Naive thymus-derived CD8-positive, alpha-beta T cell (primary cell): ENCODE measurements around the gene INPP5A. TPM values are rescaled to one million over a fixed set of nuclear protein-coding genes. Genes with fewer than 3 reads are reported as not detected.

Experiments used
- ATAC-seq, 2 donors: fragments of 150-1000 bp; cut with Tn5 transposase in 1 of 2; sonication (Bioruptor Pico), chemical (Tn5 transposase) in 1 of 2; 1 replicate in 1 of 2; 2 replicates in 1 of 2; pipeline ENCODE4 v1.10.0; 2021; ENCODE audit warnings: mild to moderate bottlenecking in 2 of 2, moderate library complexity in 2 of 2
- POLR2A ChIA-PET: fragments of 350-600 bp; sonication (Branson Sonifier 250); formaldehyde crosslinking; loops from one replicate; lab custom pipeline; 2021; ENCODE audit warnings: antibody characterized with exemption; lab: Charles Lee
- DNase-seq, 10 donors: peaks; one replicate each; pipeline versions ENCODE4 v3.0.0 to v3.0.0-alpha.2; 2020 to 2022
- H3K27ac Mint-ChIP-seq, 10 donors: one replicate each; pipeline ENCODE4 v1.8.0; 2020 to 2022; ENCODE audit warnings: mild to moderate bottlenecking in 10 of 10, mixed read lengths in 10 of 10, moderate library complexity in 4 of 10, inconsistent platforms in 1 of 10
- H3K27me3 Mint-ChIP-seq, 5 donors: one replicate each; pipeline ENCODE4 v1.8.0; 2021 to 2022; ENCODE audit warnings: mixed read lengths in 5 of 5
- H3K36me3 Mint-ChIP-seq, 3 donors: one replicate each; pipeline ENCODE4 v1.8.0; 2020 to 2022; ENCODE audit warnings: mixed read lengths in 3 of 3, mild to moderate bottlenecking in 2 of 3, inconsistent platforms in 1 of 3
- H3K4me1 Mint-ChIP-seq, 4 donors: one replicate each; pipeline ENCODE4 v1.8.0; 2021 to 2022; ENCODE audit warnings: mixed read lengths in 4 of 4
- H3K4me3 Mint-ChIP-seq, 10 donors: one replicate each; pipeline ENCODE4 v1.8.0; 2020 to 2022; ENCODE audit warnings: mild to moderate bottlenecking in 10 of 10, mixed read lengths in 10 of 10, moderate library complexity in 6 of 10, inconsistent platforms in 1 of 10
- H3K9me3 Mint-ChIP-seq, 9 donors: one replicate each; pipeline ENCODE4 v1.8.0; 2020 to 2022; ENCODE audit warnings: mixed read lengths in 9 of 9, mild to moderate bottlenecking in 3 of 9, inconsistent platforms in 1 of 9, moderate library complexity in 1 of 9
- polyA plus RNA-seq, 3 donors: library from polyadenylated mRNA; unstranded; fragments of 300-500 nt; fragmentation: Illumina TruSeq; gene quantifications; one replicate each; pipeline ENCODE4 v1.2.3, GENCODE V29; 2021
- total RNA-seq, 8 experiments: library from RNA in 2 of 8; stranded (reverse) in 2 of 8; gene quantifications; one replicate each; pipeline ENCODE4 v1.2.3 and lab custom pipeline; 2021 to 2026

INPP5A gene
- total and polyA plus RNA-seq, 5 experiments from 2014 or later = 0.51 to 33.7 (median 3.9) TPM

- Mint-ChIP-seq H3K36me3 (peaks cover 12 to 41% (median 34%) of the 10 kb centered on the region in 3 donors), H3K27me3 (peaks cover 0 to 4% (median 0%) of the 10 kb centered on the region in 5 donors), H3K4me1 (peaks cover 29 to 50% (median 39%) of the 10 kb centered on the region in 4 donors), H3K27ac (peak overlapping the region; percentile 22 to 99 (median 92)), H3K9me3 (peaks cover 0 to 31% (median 12%) of the 10 kb centered on the region in 9 donors), H3K4me3 (peak overlapping the region in 6 of 10 donors; percentile 14 to 89 (median 63))
- POLR2A ChIA-PET = interaction anchor here (0.7 kb wide), 1 partner anchor 19 kb away, joined by 3 read pairs; no protein-coding TSS in a partner anchor
- no peak for DNase-seq
- no peak for ATAC-seq
These were observed 78.0 kb downstream of the INPP5A start for GRCh38 chr10:132615341-132616169.

- H3K36me3 Mint-ChIP-seq = peaks cover 14 to 44% (median 30%) of the 10 kb centered on the region in 3 donors
- H3K27me3 Mint-ChIP-seq = peaks cover 0 to 4% (median 0%) of the 10 kb centered on the region in 5 donors
- peak overlapping the region; percentile 22 to 99 (median 92) for H3K27ac Mint-ChIP-seq
- H3K4me3 Mint-ChIP-seq = peak overlapping the region in 8 of 10 donors; percentile 4 to 89 (median 63)
- POLR2A ChIA-PET = no interaction called here
- peaks cover 24 to 42% (median 32%) of the 10 kb centered on the region in 4 donors for H3K4me1 Mint-ChIP-seq
- H3K9me3 Mint-ChIP-seq = peaks cover 0 to 39% (median 18%) of the 10 kb centered on the region in 9 donors
- DNase-seq (peak in 8 of 10 donors; percentile 39 to 85 (median 78)), ATAC-seq (peak; percentile 83 to 92)
These were observed 78.8 kb downstream of the INPP5A start for GRCh38 chr10:132616170-132616995.

- ATAC-seq (no peak), DNase-seq (peak in 2 of 10 donors; percentile 4)
- peaks cover 18 to 44% (median 30%) of the 10 kb centered on the region in 3 donors for H3K36me3 Mint-ChIP-seq
- H3K27ac Mint-ChIP-seq = peak overlapping the region in 7 of 10 donors; percentile 87 to 99 (median 95)
- POLR2A ChIA-PET = no interaction called here
- peaks cover 0 to 4% (median 0%) of the 10 kb centered on the region in 5 donors for H3K27me3 Mint-ChIP-seq
- peaks cover 0 to 45% (median 24%) of the 10 kb centered on the region in 9 donors for H3K9me3 Mint-ChIP-seq
- H3K4me3 Mint-ChIP-seq = peak overlapping the region in 1 of 10 donors; percentile 38
- H3K4me1 Mint-ChIP-seq = peaks cover 22 to 39% (median 29%) of the 10 kb centered on the region in 4 donors
These were observed 79.6 kb downstream of the INPP5A start for GRCh38 chr10:132616996-132617736.

- no peak for DNase-seq
- peak overlapping the region in 3 of 10 donors; percentile 13 to 53 (median 31) for H3K27ac Mint-ChIP-seq
- H3K27me3 Mint-ChIP-seq = peaks cover 0 to 4% (median 0%) of the 10 kb centered on the region in 5 donors
- POLR2A ChIA-PET = no interaction called here
- no peak overlapping the region for H3K4me3 Mint-ChIP-seq
- peaks cover 18 to 44% (median 30%) of the 10 kb centered on the region in 3 donors for H3K36me3 Mint-ChIP-seq
- peaks cover 21 to 38% (median 27%) of the 10 kb centered on the region in 4 donors for H3K4me1 Mint-ChIP-seq
- H3K9me3 Mint-ChIP-seq = peaks cover 0 to 45% (median 24%) of the 10 kb centered on the region in 9 donors
- ATAC-seq = no peak
These were observed 80.1 kb downstream of the INPP5A start for GRCh38 chr10:132617737-132618052.

DNA sequence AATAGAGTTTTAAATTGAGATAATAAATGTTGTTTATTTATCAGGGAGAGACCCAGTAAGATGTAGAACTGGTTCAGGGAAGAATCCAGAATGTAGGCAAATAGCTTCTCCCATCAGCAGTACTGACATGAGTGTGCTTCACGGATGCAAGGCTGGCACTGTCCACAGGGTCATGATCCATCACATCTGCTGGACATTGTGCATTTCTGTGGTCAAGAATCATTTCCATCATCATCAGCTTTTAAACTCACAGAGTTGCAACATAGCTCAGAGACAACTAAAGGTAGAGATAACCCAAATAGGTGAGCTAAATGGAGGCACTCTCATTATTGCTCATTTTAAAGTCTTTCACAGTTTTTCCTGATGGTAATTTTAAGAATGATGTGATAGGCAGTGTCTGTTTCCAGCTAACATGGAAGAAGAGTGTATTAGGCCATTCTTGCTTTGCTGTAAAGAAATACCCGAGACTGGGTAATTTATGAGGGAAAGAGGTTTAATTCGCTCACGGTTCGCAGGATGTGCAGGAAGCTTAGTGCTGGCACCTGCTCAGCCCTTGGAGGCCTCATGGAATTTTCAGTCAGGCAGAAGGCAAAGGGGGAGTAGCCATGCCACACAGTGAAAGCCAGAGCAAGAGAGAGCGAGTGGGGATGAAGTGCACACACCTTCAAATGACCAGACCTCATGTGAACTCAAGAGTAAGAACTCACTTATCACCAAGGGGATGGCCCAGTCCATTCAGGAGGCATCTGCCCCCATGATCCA lies 80.8 kb downstream of the INPP5A start:
- peaks cover 0 to 4% (median 0%) of the 10 kb centered on the region in 5 donors for H3K27me3 Mint-ChIP-seq
- H3K4me1 Mint-ChIP-seq = peaks cover 18 to 34% (median 25%) of the 10 kb centered on the region in 4 donors
- peaks cover 18 to 44% (median 30%) of the 10 kb centered on the region in 3 donors for H3K36me3 Mint-ChIP-seq
- peaks cover 0 to 45% (median 24%) of the 10 kb centered on the region in 9 donors for H3K9me3 Mint-ChIP-seq
- DNase-seq = no peak
- ATAC-seq = no peak
- peak overlapping the region in 2 of 10 donors; percentile 15 to 40 for H3K27ac Mint-ChIP-seq
- H3K4me3 Mint-ChIP-seq = no peak overlapping the region
- POLR2A ChIA-PET = no interaction called here

DNA sequence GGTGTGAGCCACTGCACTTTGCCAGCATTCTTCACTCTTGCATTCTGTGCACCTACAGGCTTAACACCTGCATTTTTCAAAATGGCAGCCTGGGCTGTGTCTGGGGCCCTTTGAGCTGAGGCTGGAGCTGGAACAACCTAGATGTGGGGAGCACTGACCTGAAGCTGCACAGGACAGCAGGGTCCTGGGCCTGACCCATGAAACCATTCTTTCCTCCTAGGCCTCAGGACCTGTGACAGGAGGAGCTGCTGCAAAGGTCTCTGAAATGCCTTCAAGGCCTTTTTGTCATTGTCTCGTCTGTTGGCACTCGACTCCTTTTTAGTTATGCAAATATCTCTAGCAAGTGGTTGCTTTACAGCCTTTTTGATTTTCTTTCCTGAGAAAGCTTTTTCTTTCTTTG lies 82.3 kb downstream of the INPP5A start:
- Mint-ChIP-seq H3K4me3 (no peak overlapping the region), H3K27ac (no peak overlapping the region), H3K27me3 (peaks cover 0 to 4% (median 0%) of the 10 kb centered on the region in 5 donors), H3K4me1 (peaks cover 20 to 25% (median 22%) of the 10 kb centered on the region in 4 donors), H3K36me3 (peaks cover 18 to 44% (median 27%) of the 10 kb centered on the region in 3 donors), H3K9me3 (peaks cover 0 to 45% (median 24%) of the 10 kb centered on the region in 9 donors)
- no peak for ATAC-seq
- POLR2A ChIA-PET = no interaction called here
- no peak for DNase-seq

- H3K4me3 Mint-ChIP-seq = no peak overlapping the region
- POLR2A ChIA-PET = no interaction called here
- peaks cover 27 to 44% (median 31%) of the 10 kb centered on the region in 4 donors for H3K4me1 Mint-ChIP-seq
- H3K9me3 Mint-ChIP-seq = peaks cover 0 to 23% (median 13%) of the 10 kb centered on the region in 9 donors
- DNase-seq (no peak), ATAC-seq (no peak)
- H3K27ac Mint-ChIP-seq = no peak overlapping the region
- H3K36me3 Mint-ChIP-seq = peaks cover 6 to 14% (median 12%) of the 10 kb centered on the region in 3 donors
- no peaks in the 10 kb centered on the region for H3K27me3 Mint-ChIP-seq
These were observed 86.7 kb downstream of the INPP5A start for GRCh38 chr10:132624061-132624846.

DNA sequence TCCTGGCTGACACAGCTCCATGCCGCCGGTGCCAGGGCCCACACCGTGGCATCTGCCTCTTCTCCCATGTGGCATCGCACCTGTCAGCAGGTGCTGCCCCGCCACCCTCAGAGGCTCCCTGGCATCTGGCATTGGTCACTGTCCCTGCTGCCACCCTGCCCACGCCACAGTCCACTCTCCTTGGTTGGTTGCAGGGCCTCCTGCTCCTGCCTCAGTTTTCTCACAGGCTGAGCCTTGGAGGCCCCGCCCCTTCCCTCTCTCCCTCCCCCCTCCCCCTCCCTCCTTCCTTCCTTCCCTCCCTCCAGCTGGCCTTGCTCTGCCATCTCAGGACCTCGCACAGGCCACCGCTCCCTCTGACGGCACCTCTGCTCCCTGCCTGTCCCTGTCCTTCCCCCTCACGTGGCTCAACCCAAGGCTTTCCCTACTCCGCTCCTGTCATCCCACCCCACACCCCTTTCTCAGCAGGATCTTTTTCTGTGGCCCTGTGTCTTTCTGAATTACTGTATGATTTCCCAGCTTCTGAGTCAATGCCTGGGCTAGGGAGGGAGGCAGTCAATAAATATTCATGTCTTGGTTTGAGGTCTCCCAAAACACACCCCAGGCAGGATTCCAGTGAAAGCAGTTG lies 87.4 kb downstream of the INPP5A start:
- Mint-ChIP-seq H3K36me3 (peaks cover 6 to 12% (median 8%) of the 10 kb centered on the region in 3 donors), H3K4me3 (no peak overlapping the region), H3K27me3 (no peaks in the 10 kb centered on the region), H3K27ac (peak overlapping the region in 4 of 10 donors; percentile 51 to 79 (median 65)), H3K9me3 (peaks cover 0 to 20% (median 13%) of the 10 kb centered on the region in 9 donors), H3K4me1 (peaks cover 33 to 51% (median 38%) of the 10 kb centered on the region in 4 donors)
- POLR2A ChIA-PET = no interaction called here
- peak in 1 of 10 donors; percentile 7 for DNase-seq
- no peak for ATAC-seq

DNA sequence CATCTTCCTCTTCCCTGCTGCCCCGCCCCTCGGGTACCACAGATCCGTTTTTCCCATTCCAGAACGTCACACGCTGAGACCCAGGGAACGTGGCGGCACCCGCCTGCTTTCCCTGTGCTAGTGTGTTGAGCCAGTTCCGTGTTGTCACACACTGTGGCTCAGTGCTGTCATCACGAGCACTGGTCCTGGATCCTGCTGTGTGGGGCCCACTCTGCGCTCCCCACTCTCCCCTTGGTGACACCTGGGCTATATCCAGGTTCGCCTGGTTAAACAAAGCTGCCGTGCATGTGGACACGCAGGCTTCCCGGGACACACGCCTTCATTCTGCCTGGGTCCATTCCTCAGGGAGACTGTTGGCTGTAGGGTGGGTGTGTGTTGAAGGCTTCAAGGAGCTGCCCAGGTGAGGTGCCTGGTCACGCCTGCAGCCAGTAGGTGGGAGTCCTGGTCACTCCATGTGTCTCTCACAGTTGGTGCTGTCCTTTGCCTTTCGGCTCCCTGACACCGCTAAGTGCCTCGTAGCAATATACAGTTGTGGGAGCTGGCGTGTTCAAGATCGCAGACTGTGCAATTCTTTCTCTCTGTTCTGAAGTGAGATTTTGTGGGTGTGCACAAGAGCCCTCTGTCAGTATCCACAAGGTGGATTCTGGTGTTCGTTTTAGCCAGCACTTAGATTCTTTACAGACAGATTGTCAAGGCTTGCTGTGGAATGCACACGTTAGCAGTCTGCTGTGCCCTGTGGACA lies 88.6 kb downstream of the INPP5A start:
- H3K27me3 Mint-ChIP-seq = no peaks in the 10 kb centered on the region
- H3K9me3 Mint-ChIP-seq = peaks cover 0 to 8% (median 4%) of the 10 kb centered on the region in 9 donors
- ATAC-seq = no peak
- DNase-seq = no peak
- H3K27ac Mint-ChIP-seq = peak overlapping the region in 2 of 10 donors; percentile 22 to 57
- peaks cover 37 to 58% (median 43%) of the 10 kb centered on the region in 4 donors for H3K4me1 Mint-ChIP-seq
- POLR2A ChIA-PET = no interaction called here
- no peak overlapping the region for H3K4me3 Mint-ChIP-seq
- H3K36me3 Mint-ChIP-seq = peaks cover 2 to 4% (median 2%) of the 10 kb centered on the region in 3 donors
